HG03066 (cell line): Measurements from ENCODE around the gene DOHH.
"Not testable (repeated sequence)": the region's sequence is repeated elsewhere in the genome, so short reads cannot be mapped to it uniquely, and the experiment has no call there.

Experiments used
- ATAC-seq: cut with Tn5 transposase; IDR thresholded peaks from one replicate; pipeline ENCODE4 v1.9.1; 2021; ENCODE audit warnings: low read depth; ENCODE audit not compliant: unreplicated experiment

DOHH gene

DNA sequence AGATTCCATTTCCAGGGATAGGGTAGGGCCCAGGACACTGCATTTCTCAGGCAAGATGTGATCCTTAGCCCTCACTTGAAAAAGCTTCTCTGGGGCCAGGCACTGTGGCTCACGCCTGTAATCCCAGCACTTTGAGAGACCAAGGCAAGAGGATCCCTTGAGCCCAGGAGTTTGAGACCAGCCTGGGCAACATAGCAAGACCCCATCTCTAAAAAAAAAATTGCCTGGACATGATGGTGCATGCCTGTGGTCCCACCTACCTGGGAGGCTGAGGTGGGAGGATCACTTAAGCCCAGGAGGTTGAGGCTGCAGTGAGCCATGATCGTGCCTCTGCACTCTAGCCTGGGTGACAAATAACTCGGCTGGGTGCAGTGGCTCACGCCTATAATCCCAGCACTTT lies 53.8 kb downstream of the DOHH start:
- not testable (repeated sequence) for ATAC-seq

DNA sequence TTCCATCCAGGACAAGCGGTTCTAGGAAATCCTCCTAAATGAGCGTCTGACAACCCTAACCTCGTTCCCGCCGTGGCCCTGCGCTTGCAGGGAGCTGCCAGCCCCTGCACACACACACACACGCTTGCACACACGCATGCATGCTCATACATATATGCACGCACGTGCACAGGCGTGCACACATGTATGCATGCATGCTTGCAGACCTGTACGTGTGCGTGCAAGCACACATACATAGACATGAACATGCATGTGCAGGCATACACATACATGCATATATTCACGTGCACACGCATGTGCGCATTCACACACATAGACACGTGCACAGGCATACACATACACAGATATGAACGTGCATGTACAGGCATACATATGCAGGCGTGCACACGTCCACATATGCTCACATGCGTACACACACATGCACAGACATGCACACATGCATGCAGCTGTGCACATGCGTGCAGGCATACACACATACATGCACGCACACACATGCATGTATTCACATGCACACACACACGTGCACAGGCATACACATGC lies 55.7 kb downstream of the DOHH start:
- ATAC-seq = no peak

GRCh38 chr19:3443840-3444694 lies 56.4 kb downstream of the DOHH start:
- ATAC-seq = no peak

DNA sequence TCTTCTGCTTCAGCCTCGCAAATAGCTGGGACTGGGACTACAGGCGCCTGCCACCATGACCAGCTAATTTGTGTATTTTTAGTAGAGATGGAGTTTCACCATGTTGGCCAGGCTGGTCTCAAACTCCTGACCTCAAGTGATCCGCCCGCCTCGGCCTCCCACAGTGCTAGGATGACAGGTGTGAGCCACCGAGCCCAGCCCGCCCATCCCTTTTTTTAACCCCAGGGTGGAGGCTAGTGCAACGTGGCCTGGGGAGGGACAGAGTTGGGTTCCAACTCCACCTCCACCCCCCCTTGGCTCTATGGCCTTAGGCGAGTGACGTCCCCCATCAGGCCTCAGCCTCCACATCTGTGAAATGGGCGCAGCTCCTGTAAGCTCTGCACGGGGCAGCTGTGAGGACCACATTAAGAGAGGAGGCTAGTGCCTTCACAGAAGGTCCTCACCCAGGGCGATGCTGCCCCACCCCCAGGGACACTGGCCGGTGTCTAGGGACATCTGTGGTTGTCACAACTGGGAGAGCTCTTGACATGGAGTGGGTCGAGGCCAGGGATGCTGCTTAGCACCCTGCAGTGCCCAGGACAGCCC lies 57.9 kb downstream of the DOHH start:
- ATAC-seq = no peak

GRCh38 chr19:3441986-3442329 lies 58.5 kb downstream of the DOHH start:
- no peak for ATAC-seq

DNA sequence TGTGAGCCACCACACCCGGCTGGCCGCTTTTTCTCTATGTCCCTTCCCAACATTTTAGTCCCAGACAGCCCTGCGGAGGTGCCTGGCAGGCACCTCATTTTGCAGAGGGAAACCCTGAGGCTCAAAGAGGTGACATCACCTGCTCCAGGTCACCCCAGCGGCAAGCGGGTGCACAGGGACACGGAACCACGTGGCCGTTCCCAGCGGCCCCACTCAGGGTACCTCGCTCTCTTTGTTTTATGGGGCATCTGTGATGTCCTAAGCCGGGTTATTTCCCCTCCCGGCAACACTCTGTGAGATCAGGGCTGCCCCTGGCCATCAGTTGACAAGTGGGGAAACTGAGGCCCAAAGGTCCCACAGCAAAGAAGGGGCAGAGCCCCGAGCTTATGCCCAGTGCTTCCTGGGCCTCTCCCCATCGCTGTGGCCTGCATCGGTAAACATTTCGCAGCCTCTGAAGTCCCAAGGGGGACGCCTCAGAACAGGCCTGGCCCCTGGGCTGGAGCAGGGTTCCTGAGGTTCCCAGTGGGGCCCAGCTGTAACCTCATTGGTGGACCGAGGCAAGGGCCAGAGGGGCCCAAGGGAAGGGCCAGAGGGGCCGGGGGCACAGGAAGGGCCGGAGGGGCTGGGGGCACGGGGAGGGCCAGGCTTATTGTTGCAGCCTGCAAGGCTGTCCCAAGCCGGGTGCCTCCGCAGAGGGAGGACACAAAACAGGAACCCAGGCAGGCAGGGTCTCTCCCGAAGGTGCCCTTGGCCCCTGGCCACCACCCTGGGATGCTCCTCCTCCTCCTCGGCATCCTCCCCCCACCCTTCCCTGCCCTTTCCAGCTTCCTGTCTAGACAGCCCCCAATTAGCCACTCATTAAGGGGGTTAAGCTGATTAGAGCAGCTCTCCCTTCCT lies 59.1 kb downstream of the DOHH start:
- no peak for ATAC-seq
